NT2/D1 (cell line): ENCODE results near the gene DPH7.
"Not testable (repeated sequence)": the region's sequence is repeated elsewhere in the genome, so short reads cannot be mapped to it uniquely, and the experiment has no call there.

Experiments used
- DNase-seq: peaks from one replicate; pipeline ENCODE4 v3.0.0-alpha.2; 2011; ENCODE audit warnings: low read depth, low spot score
- H3K27me3 ChIP-seq: 2 replicates; pipeline ENCODE4 v1.6.0; 2011; ENCODE audit warnings: mild to moderate bottlenecking; ENCODE audit not compliant: insufficient read length, insufficient read depth
- H3K36me3 ChIP-seq: 2 replicates; pipeline ENCODE4 v1.6.1; 2011; ENCODE audit warnings: mild to moderate bottlenecking, low read length, mixed read lengths; ENCODE audit not compliant: insufficient read depth, insufficient read length
- H3K4me1 ChIP-seq: 2 replicates; pipeline ENCODE4 v1.5.1; 2011; ENCODE audit not compliant: insufficient read depth, insufficient read length
- H3K4me3 ChIP-seq: 2 replicates; pipeline ENCODE4 v1.5.1; 2011; ENCODE audit warnings: low read depth; ENCODE audit not compliant: insufficient read length
- H3K9ac ChIP-seq: 2 replicates; pipeline ENCODE4 v1.6.0; 2011; ENCODE audit warnings: low read depth; ENCODE audit not compliant: insufficient read length
- H3K9me3 ChIP-seq: 2 replicates; pipeline ENCODE4 v1.5.1; 2011; ENCODE audit warnings: mild to moderate bottlenecking, low read length; ENCODE audit not compliant: insufficient read depth
- SUZ12 ChIP-seq: IDR thresholded peaks from 2 replicates; pipeline ENCODE4 v1.6.1; 2011; ENCODE audit not compliant: insufficient read length, insufficient read depth; ENCODE audit errors: extremely low read depth
- YY1 ChIP-seq: IDR thresholded peaks from 2 replicates; pipeline ENCODE4 v1.6.1; 2011; ENCODE audit not compliant: insufficient read length, insufficient read depth
- ZNF274 ChIP-seq: IDR thresholded peaks from 2 replicates; pipeline ENCODE4 v1.6.1; 2011; ENCODE audit warnings: mild to moderate bottlenecking, low read depth, low read length

DPH7 gene

GRCh38 chr9:137578518-137579258 is at the start of gene DPH7:
Gene DPH7, minus strand, starts transcription at chr9:137578925. Its CDS starts 148 bp downstream, at chr9:137578777.
- TF ChIP-seq YY1 (no peak), ZNF274 (no peak), SUZ12 (no peak)
- DNase-seq: peak; percentile 90

GRCh38 chr9:137627406-137627805 is 48.7 kb upstream of the DPH7 start:
- H3K9me3 ChIP-seq, H3K27me3 ChIP-seq, H3K9ac ChIP-seq, H3K4me1 ChIP-seq, H3K4me3 ChIP-seq, DNase-seq: not testable (repeated sequence)
- peaks cover 22% of the 10 kb centered on the region for H3K36me3 ChIP-seq

More at GRCh38 chr9:137578518-137579258, at the start of gene DPH7:
- Histone ChIP-seq H3K4me1 (peaks cover 24% of the 10 kb centered on the region), H3K9me3 (no peaks in the 10 kb centered on the region), H3K9ac (peak within 1 kb of the TSS; percentile 97), H3K36me3 (peaks cover 76% of the 10 kb centered on the region), H3K27me3 (no peaks in the 10 kb centered on the region), H3K4me3 (peak within 1 kb of the TSS; percentile 94)

GRCh38 chr9:137626464-137626863 is 47.7 kb upstream of the DPH7 start:
- H3K4me3 ChIP-seq: no peak overlapping the region
- H3K9ac ChIP-seq: no peak overlapping the region
- peaks cover 4% of the 10 kb centered on the region for H3K4me1 ChIP-seq
- no peaks in the 10 kb centered on the region for H3K27me3 ChIP-seq
- no peaks in the 10 kb centered on the region for H3K9me3 ChIP-seq
- DNase-seq: no peak
- TF ChIP-seq SUZ12 (no peak), YY1 (no peak), ZNF274 (no peak)
- peaks cover 25% of the 10 kb centered on the region for H3K36me3 ChIP-seq

GRCh38 chr9:137622211-137622610 is 43.5 kb upstream of the DPH7 start:
- H3K4me1 ChIP-seq, H3K27me3 ChIP-seq, H3K9ac ChIP-seq, DNase-seq, H3K4me3 ChIP-seq, H3K9me3 ChIP-seq: not testable (repeated sequence)
- H3K36me3 ChIP-seq: peaks cover 39% of the 10 kb centered on the region

GRCh38 chr9:137621131-137621757 is 42.5 kb upstream of the DPH7 start:
- no peak overlapping the region for H3K9ac ChIP-seq
- no peaks in the 10 kb centered on the region for H3K9me3 ChIP-seq
- TF ChIP-seq ZNF274 (no peak), YY1 (no peak), SUZ12 (no peak)
- H3K4me1 ChIP-seq: peaks cover 8% of the 10 kb centered on the region
- H3K36me3 ChIP-seq: peaks cover 48% of the 10 kb centered on the region
- DNase-seq: no peak
- no peaks in the 10 kb centered on the region for H3K27me3 ChIP-seq
- no peak overlapping the region for H3K4me3 ChIP-seq

- H3K4me1 ChIP-seq: peaks cover 8% of the 10 kb centered on the region
- H3K9ac ChIP-seq: no peak overlapping the region
- TF ChIP-seq YY1 (no peak), ZNF274 (no peak), SUZ12 (no peak)
- DNase-seq: no peak
- no peak overlapping the region for H3K4me3 ChIP-seq
- peaks cover 55% of the 10 kb centered on the region for H3K36me3 ChIP-seq
- no peaks in the 10 kb centered on the region for H3K27me3 ChIP-seq
- H3K9me3 ChIP-seq: no peaks in the 10 kb centered on the region
Observed at GRCh38 chr9:137620581-137620980, 41.9 kb upstream of the DPH7 start.

GRCh38 chr9:137620048-137620405 is 41.3 kb upstream of the DPH7 start:
- Histone ChIP-seq H3K9me3 (no peaks in the 10 kb centered on the region), H3K36me3 (peaks cover 60% of the 10 kb centered on the region), H3K9ac (peak overlapping the region; percentile 93), H3K4me3 (peak overlapping the region; percentile 78), H3K27me3 (no peaks in the 10 kb centered on the region), H3K4me1 (peaks cover 6% of the 10 kb centered on the region)
- TF ChIP-seq YY1 (no peak), ZNF274 (no peak), SUZ12 (no peak)
- no peak for DNase-seq
